Measurements from ENCODE around the gene FOXQ1.

- TF ChIP-seq USF2 (IDR thresholded peaks at IDR 0.05; ENCODE audit: borderline replicate concordance, low read depth, low read length): no peak
- no peak for TF ChIP-seq CTCF (IDR thresholded peaks at IDR 0.05)
- TF ChIP-seq NFIC (IDR thresholded peaks at IDR 0.05; ENCODE audit: borderline replicate concordance): no peak
- TF ChIP-seq POLR2AphosphoS5 (IDR thresholded peaks at IDR 0.05; ENCODE audit: low read depth, low read length): no peak
- TF ChIP-seq GABPA (IDR thresholded peaks at IDR 0.05; ENCODE audit: low read depth): no peak
- no peak for TF ChIP-seq EP300 (IDR thresholded peaks at IDR 0.05; ENCODE audit: borderline replicate concordance in 1 of 2, low read depth in 1 of 2, low read length in 1 of 2)
- no peak for TF ChIP-seq FOXM1 (IDR thresholded peaks at IDR 0.05; ENCODE audit: low read depth)
- no peak for TF ChIP-seq RAD21 (IDR thresholded peaks at IDR 0.05; ENCODE audit: low read length)
- no peak for TF ChIP-seq TAF1 (IDR thresholded peaks at IDR 0.05; ENCODE audit: borderline replicate concordance, low read depth, low read length)
- TF ChIP-seq SMC3 (IDR thresholded peaks at IDR 0.05; ENCODE audit: low read depth, low read length): no peak
These were observed 25.9 kb upstream of the FOXQ1 start for GRCh38 chr6:1285956-1286355.

Data from SK-N-SH (cell line).